HepG2 (cell line): ENCODE results near the gene VPS9D1. TPM values are rescaled to one million over a fixed set of nuclear protein-coding genes. Genes with fewer than 3 reads are reported as not detected.

Experiments used
- AKNA ChIP-seq: sonication (generic); formaldehyde crosslinking; IDR thresholded peaks from 2 replicates; pipeline ENCODE4 v1.4.0; 2020; ENCODE audit warnings: missing genetic modification reagents, borderline replicate concordance
- BORCS8-MEF2B ChIP-seq: sonication (generic); formaldehyde crosslinking; IDR thresholded peaks from 2 replicates; pipeline ENCODE4 v1.8.0; 2022; ENCODE audit warnings: mild to moderate bottlenecking, missing genetic modification reagents
- ELF1 ChIP-seq: sonication (generic); formaldehyde crosslinking; IDR thresholded peaks from 2 replicates; pipeline ENCODE4 v1.4.0; 2020; ENCODE audit warnings: missing genetic modification reagents
- HDAC2 ChIP-seq: sonication (generic); formaldehyde crosslinking; IDR thresholded peaks from 2 replicates; pipeline ENCODE4 v1.4.0; 2020; ENCODE audit warnings: missing genetic modification reagents
- IRX3 ChIP-seq: sonication (generic); formaldehyde crosslinking; IDR thresholded peaks from 2 replicates; pipeline ENCODE4 v1.8.1; 2023; ENCODE audit warnings: mild to moderate bottlenecking, low read depth, missing genetic modification reagents, borderline replicate concordance
- KLF11 ChIP-seq: IDR thresholded peaks from 2 replicates; pipeline ENCODE4 v1.6.1; 2016; ENCODE audit warnings: missing compliant biosample characterization
- NPAS2 ChIP-seq: sonication (generic); formaldehyde crosslinking; IDR thresholded peaks from 2 replicates; pipeline ENCODE4 v1.8.0; 2022; ENCODE audit warnings: mild to moderate bottlenecking, missing genetic modification reagents, borderline replicate concordance
- PBX3 ChIP-seq: sonication (generic); formaldehyde crosslinking; IDR thresholded peaks from 2 replicates; pipeline ENCODE4 v1.8.1; 2023; ENCODE audit warnings: missing genetic modification reagents, inconsistent platforms, borderline replicate concordance
- SALL2 ChIP-seq: sonication (generic); formaldehyde crosslinking; IDR thresholded peaks from 2 replicates; pipeline ENCODE4 v1.8.1; 2023; ENCODE audit warnings: mild to moderate bottlenecking, missing genetic modification reagents, inconsistent platforms
- SAP130 ChIP-seq: IDR thresholded peaks from 2 replicates; pipeline ENCODE4 v1.6.1; 2016; ENCODE audit warnings: low read depth
- ZNF296 ChIP-seq: sonication (generic); formaldehyde crosslinking; conservative IDR thresholded peaks from 2 replicates; pipeline ENCODE4 v1.5.0; 2020; ENCODE audit warnings: mild to moderate bottlenecking, missing genetic modification reagents
- ZNF329 ChIP-seq: sonication (generic); formaldehyde crosslinking; IDR thresholded peaks from 2 replicates; pipeline ENCODE4 v1.9.0; 2021; ENCODE audit warnings: low read depth, mild to moderate bottlenecking, missing genetic modification reagents
- ZNF333 ChIP-seq: sonication (generic); formaldehyde crosslinking; IDR thresholded peaks from 2 replicates; pipeline ENCODE4 v1.4.0; 2020; ENCODE audit warnings: mild to moderate bottlenecking, missing genetic modification reagents, borderline replicate concordance
- ZNF362 ChIP-seq: sonication (generic); formaldehyde crosslinking; IDR thresholded peaks from 2 replicates; pipeline ENCODE4 v1.4.0; 2020; ENCODE audit warnings: missing genetic modification reagents, mild to moderate bottlenecking, borderline replicate concordance
- ZNF383 ChIP-seq: sonication (generic); formaldehyde crosslinking; IDR thresholded peaks from 2 replicates; pipeline ENCODE4 v1.4.0; 2020; ENCODE audit warnings: missing genetic modification reagents, mild to moderate bottlenecking, borderline replicate concordance
- ZNF672 ChIP-seq: sonication (generic); formaldehyde crosslinking; IDR thresholded peaks from 2 replicates; pipeline ENCODE4 v1.8.1; 2022; ENCODE audit warnings: missing genetic modification reagents
- ZNF740 ChIP-seq: sonication (generic); formaldehyde crosslinking; IDR thresholded peaks from 2 replicates; pipeline ENCODE4 v1.4.0; 2020; ENCODE audit warnings: missing genetic modification reagents
- ZNF891 ChIP-seq: sonication (generic); formaldehyde crosslinking; IDR thresholded peaks from 2 replicates; pipeline ENCODE4 v1.5.0; 2020; ENCODE audit warnings: mild to moderate bottlenecking, missing genetic modification reagents
- ZXDC ChIP-seq: sonication (generic); formaldehyde crosslinking; IDR thresholded peaks from 2 replicates; pipeline ENCODE4 v1.5.0; 2020; ENCODE audit warnings: mild to moderate bottlenecking, missing genetic modification reagents
- polyA plus RNA-seq, 8 experiments: library from polyadenylated mRNA; depleted of rRNA in 3 of 8; stranded (reverse) in 7 of 8; unstranded in 1 of 8; fragments of >200 nt; fragmentation: Illumina TruSeq in 4 of 8; extraction: Trizol in 4 of 8; gene quantifications; 2 replicates each; pipeline versions ENCODE4 v1.2.1 to v1.2.3, GENCODE V29; 2011 to 2016; ENCODE audit warnings: low read depth in 4 of 8, missing spikeins in 1 of 8, mixed read lengths in 1 of 8; ENCODE audit not compliant: insufficient read depth in 1 of 8
- total RNA-seq, 5 experiments: library from RNA; depleted of rRNA; stranded (reverse); fragments of >200 nt; fragmentation: Illumina TruSeq; extraction: Trizol; gene quantifications; 2 replicates each; pipeline ENCODE4 v1.2.3, GENCODE V29; 2016; ENCODE audit warnings: low read depth in 1 of 5

VPS9D1 gene
- total and polyA plus RNA-seq, 2 of the 13 experiments (the other 11 are each of a cell fraction or from before 2014, with no cell fraction given), result 10.1 to 13.2 TPM

GRCh38 chr16:89700649-89701424 lies 19.9 kb downstream of the VPS9D1 start (continued):
- TF ChIP-seq AKNA (CRISPR knock-in tag), result 0 out of 2 replicates have a peak, but pooled peaks have one; percentile 17
- no peak for TF ChIP-seq ZXDC
- peak; percentile 87; the same call in 1 of the 2 replicates for TF ChIP-seq ZNF333 (CRISPR knock-in tag)
- no peak for TF ChIP-seq ZNF329 (CRISPR knock-in tag)
- no peak; the same call in 1 of the 2 replicates for TF ChIP-seq ZNF672 (CRISPR knock-in tag)
- TF ChIP-seq ZNF891 (CRISPR knock-in tag), result peak; percentile 34
- no peak for TF ChIP-seq KLF11 (CRISPR knock-in tag)
- no peak for TF ChIP-seq ZNF383 (CRISPR knock-in tag)
- TF ChIP-seq NPAS2 (CRISPR knock-in tag), result no peak
- peak; percentile 77 for TF ChIP-seq PBX3 (CRISPR knock-in tag)
- no peak; the same call in none of the 2 replicates for TF ChIP-seq BORCS8-MEF2B (CRISPR knock-in tag)
- TF ChIP-seq HDAC2 (CRISPR knock-in tag), result peak; percentile 20; the same call in 1 of the 2 replicates
- TF ChIP-seq SALL2 (CRISPR knock-in tag), result no peak
- TF ChIP-seq SAP130, result peak; percentile 75
- no peak for TF ChIP-seq ZNF740 (CRISPR knock-in tag)
- TF ChIP-seq ZNF296 (CRISPR knock-in tag), result no peak
- no peak for TF ChIP-seq IRX3
- TF ChIP-seq ZNF362 (CRISPR knock-in tag), result no peak
- no peak; the same call in 1 of the 2 replicates for TF ChIP-seq ELF1
